PC-3 (cell line): ENCODE results near the gene WHRN. TPM values are rescaled to one million over a fixed set of nuclear protein-coding genes. Genes with fewer than 3 reads are reported as not detected.

ENCODE experiments used
- ATAC-seq: fragments of 200-7000 bp; cut with Tn5 transposase; 2 replicates; pipeline ENCODE4 v1.9.1; 2020; ENCODE audit warnings: mild to moderate bottlenecking, moderate library complexity
- BruUV-seq: library from RNA; stranded (reverse); fragments of 400-500 nt; replicated peaks from 2 replicates; lab custom pipeline; 2021; lab: Mats Ljungman, UMichigan
- CTCF ChIA-PET: fragments of 300-600 bp; sonication (Branson Sonifier 250); formaldehyde crosslinking; loops from one replicate; lab custom pipeline; 2022; ENCODE audit warnings: antibody characterized with exemption; lab: Charles Lee
- POLR2A ChIA-PET: fragments of 300-600 bp; sonication (Branson Sonifier 250); formaldehyde crosslinking; loops from one replicate; lab custom pipeline; 2022; ENCODE audit warnings: antibody characterized with exemption; ENCODE audit not compliant: unreplicated experiment; lab: Charles Lee
- DNase-seq: peaks from one replicate; pipeline ENCODE4 v3.0.0-alpha.2; 2015
- H2AFZ ChIP-seq: fragments of 300-600 bp; sonication (generic); 2 replicates; pipeline ENCODE4 v1.6.0; 2016; ENCODE audit warnings: antibody characterized with exemption, low read length
- H3F3A ChIP-seq: fragments of 300-600 bp; sonication (generic); one replicate; pipeline ENCODE4 v1.6.0; 2017; ENCODE audit warnings: antibody characterized with exemption, low read length, control low read depth, mild to moderate bottlenecking; ENCODE audit not compliant: unreplicated experiment
- H3K27ac ChIP-seq: fragments of 300-600 bp; sonication (generic); 2 replicates; pipeline ENCODE4 v1.5.1; 2016; ENCODE audit warnings: mild to moderate bottlenecking, low read length
- H3K27me3 ChIP-seq: fragments of 300-600 bp; sonication (generic); 2 replicates; pipeline ENCODE4 v1.6.1; 2016; ENCODE audit warnings: low read length, mixed read lengths
- H3K36me3 ChIP-seq: fragments of 300-600 bp; sonication (generic); 2 replicates; pipeline ENCODE4 v1.6.1; 2016; ENCODE audit warnings: low read depth, mixed run types, low read length, mixed read lengths
- H3K4me1 ChIP-seq: fragments of 300-600 bp; sonication (generic); 2 replicates; pipeline ENCODE4 v1.5.1; 2016; ENCODE audit warnings: low read length; ENCODE audit not compliant: insufficient read depth
- H3K4me2 ChIP-seq: fragments of 300-600 bp; sonication (generic); 2 replicates; pipeline ENCODE4 v1.6.0; 2016; ENCODE audit warnings: low read length
- H3K4me3 ChIP-seq: fragments of 300-600 bp; sonication (generic); 2 replicates; pipeline ENCODE4 v1.5.1; 2016; ENCODE audit warnings: mild to moderate bottlenecking, low read length, mixed read lengths
- H3K79me2 ChIP-seq: fragments of 300-600 bp; sonication (generic); 2 replicates; pipeline ENCODE4 v1.6.1; 2017; ENCODE audit warnings: low read length, mixed read lengths
- H3K9ac ChIP-seq: fragments of 300-600 bp; sonication (generic); 2 replicates; pipeline ENCODE4 v1.6.0; 2016; ENCODE audit warnings: mild to moderate bottlenecking, low read length
- H3K9me2 ChIP-seq: fragments of 300-600 bp; sonication (generic); replicated peaks from 2 replicates; pipeline ENCODE4 v1.6.1; 2016; ENCODE audit warnings: mixed run types, low read length, mixed read lengths
- H3K9me3 ChIP-seq: fragments of 300-600 bp; sonication (generic); 2 replicates; pipeline ENCODE4 v1.6.1; 2016; ENCODE audit warnings: low read length, mixed read lengths
- H4K20me1 ChIP-seq: fragments of 300-600 bp; sonication (generic); 2 replicates; pipeline ENCODE4 v1.6.1; 2016; ENCODE audit warnings: low read length, mixed read lengths
- EZH2 ChIP-seq: fragments of 300-600 bp; sonication (generic); IDR thresholded peaks from one replicate; pipeline ENCODE4 v1.6.1; 2017; ENCODE audit warnings: antibody characterized with exemption, mild to moderate bottlenecking, low read length; ENCODE audit not compliant: unreplicated experiment
- EZH2phosphoT487 ChIP-seq: fragments of 300-600 bp; sonication (generic); IDR thresholded peaks from 2 replicates; pipeline ENCODE4 v1.6.1; 2018; ENCODE audit warnings: mild to moderate bottlenecking, antibody characterized with exemption, low read length, borderline replicate concordance
- intact Hi-C: fragments of 100-400 bp; cut with micrococcal nuclease; formaldehyde crosslinking; loops from 2 replicates; pipeline ENCODE4 v1.9.0; 2023
- total RNA-seq: library from RNA; depleted of rRNA; stranded (reverse); fragments of >200 nt; gene quantifications from 2 replicates; pipeline ENCODE4 v1.2.3, GENCODE V29; 2014
- TF ChIP-seq, protein P1 (sequence below): fragments of 300-600 bp; sonication (generic); conservative IDR thresholded peaks from 2 replicates; pipeline ENCODE4 v1.5.1; 2017; ENCODE audit warnings: antibody characterized with exemption, low read depth, mild to moderate bottlenecking, low read length

Gene WHRN
- total RNA-seq, 1 experiment from 2014 or later = 10.5 TPM

DNA sequence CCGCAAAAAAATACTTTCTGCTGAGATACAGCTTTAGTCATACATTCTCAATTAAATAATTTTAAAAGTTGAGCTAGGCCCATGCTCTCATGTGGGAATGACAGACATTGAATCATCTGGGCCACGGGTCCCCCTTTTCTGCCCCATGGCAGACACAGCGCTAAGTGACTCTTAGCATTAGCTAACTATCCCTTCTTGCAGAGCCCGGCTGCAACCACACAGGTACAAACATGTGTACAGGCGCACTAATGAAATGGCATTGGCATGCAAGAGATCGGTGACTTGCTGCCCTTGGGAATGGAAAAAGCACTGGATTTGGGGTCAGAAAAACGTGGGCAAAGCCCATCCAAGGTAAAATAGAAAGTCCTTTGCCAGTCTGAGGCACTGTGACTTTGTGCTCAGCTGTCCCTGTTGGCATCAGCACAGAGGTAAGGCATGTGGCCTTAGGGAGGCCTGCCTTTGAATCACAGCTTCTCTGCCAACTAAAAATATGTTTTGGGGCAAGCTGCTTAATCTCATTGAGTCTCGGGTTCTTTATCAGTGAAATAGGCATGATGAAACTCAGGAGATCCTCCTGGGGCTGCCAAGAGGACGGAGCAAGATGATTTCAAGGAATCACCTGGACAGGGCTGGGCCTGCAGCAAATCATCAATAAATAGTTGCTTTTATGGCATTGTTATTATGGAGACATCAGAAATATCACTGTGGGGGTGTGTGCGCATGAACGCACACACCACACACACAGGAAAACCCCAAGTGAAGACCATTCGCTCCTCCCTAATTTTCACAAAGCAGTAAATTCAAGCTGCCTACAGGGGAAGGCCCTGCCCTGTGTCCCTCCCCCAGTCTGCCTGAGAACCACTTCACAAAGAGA lies 54.2 kb downstream of the WHRN start:
- no peak for ATAC-seq
- CTCF ChIA-PET = no interaction called here
- no TSS peak for BruUV-seq

DNA sequence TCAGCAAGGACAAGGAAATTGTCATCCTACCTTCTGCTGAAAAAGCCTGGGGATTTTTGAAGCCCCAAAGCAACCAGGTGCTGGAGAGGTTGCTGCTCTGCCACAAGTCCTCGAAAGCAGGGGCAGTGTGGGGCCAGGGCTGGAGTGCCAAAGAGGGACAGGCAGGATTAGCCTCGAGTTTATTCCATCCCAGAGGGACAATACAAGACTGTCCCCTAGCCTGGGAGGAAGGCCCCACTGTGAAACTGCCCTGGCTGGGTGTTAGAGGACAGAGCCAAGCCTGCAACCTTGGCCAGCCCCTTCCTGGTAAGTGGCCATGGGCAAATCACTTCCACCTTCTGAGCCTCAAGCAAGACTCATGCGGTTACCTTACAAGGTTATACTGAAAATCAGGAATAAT lies 55.1 kb downstream of the WHRN start:
- ChIA-PET CTCF (no interaction called here), POLR2A (no interaction called here)
- Histone ChIP-seq H3K27me3 (no peaks in the 10 kb centered on the region), H3K4me1 (peaks cover 7% of the 10 kb centered on the region; the same call in 1 of the 2 replicates), H3K9ac (no peak overlapping the region), H3K27ac (no peak overlapping the region), H2AFZ (no peak overlapping the region), H3K4me3 (no peak overlapping the region), H3K36me3 (no peaks in the 10 kb centered on the region), H4K20me1 (no peaks in the 10 kb centered on the region), H3K9me2 (no peaks in the 10 kb centered on the region), H3K9me3 (no peaks in the 10 kb centered on the region), H3F3A (no peaks in the 10 kb centered on the region), H3K79me2 (no peaks in the 10 kb centered on the region), H3K4me2 (no peak overlapping the region)
- intact Hi-C loops = no loop called here
- DNase-seq (no peak), ATAC-seq (no peak)
- no TSS peak for BruUV-seq
- TF ChIP-seq EZH2 (no peak), EZH2phosphoT487 (no peak)
- TF ChIP-seq, protein P1, sequence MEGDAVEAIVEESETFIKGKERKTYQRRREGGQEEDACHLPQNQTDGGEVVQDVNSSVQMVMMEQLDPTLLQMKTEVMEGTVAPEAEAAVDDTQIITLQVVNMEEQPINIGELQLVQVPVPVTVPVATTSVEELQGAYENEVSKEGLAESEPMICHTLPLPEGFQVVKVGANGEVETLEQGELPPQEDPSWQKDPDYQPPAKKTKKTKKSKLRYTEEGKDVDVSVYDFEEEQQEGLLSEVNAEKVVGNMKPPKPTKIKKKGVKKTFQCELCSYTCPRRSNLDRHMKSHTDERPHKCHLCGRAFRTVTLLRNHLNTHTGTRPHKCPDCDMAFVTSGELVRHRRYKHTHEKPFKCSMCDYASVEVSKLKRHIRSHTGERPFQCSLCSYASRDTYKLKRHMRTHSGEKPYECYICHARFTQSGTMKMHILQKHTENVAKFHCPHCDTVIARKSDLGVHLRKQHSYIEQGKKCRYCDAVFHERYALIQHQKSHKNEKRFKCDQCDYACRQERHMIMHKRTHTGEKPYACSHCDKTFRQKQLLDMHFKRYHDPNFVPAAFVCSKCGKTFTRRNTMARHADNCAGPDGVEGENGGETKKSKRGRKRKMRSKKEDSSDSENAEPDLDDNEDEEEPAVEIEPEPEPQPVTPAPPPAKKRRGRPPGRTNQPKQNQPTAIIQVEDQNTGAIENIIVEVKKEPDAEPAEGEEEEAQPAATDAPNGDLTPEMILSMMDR = no peak

More for the DNA sequence above, 54.2 kb downstream of the WHRN start:
- Histone ChIP-seq H3K4me3 (no peak overlapping the region), H3K9me2 (no peaks in the 10 kb centered on the region), H4K20me1 (no peaks in the 10 kb centered on the region), H3K9me3 (no peaks in the 10 kb centered on the region), H3K4me2 (no peak overlapping the region), H3F3A (no peaks in the 10 kb centered on the region), H3K27me3 (no peaks in the 10 kb centered on the region), H3K4me1 (peaks cover 5% of the 10 kb centered on the region; the same call in 1 of the 2 replicates), H3K36me3 (no peaks in the 10 kb centered on the region), H3K9ac (no peak overlapping the region), H2AFZ (no peak overlapping the region), H3K27ac (no peak overlapping the region), H3K79me2 (no peaks in the 10 kb centered on the region)
- intact Hi-C loops = no loop called here
- POLR2A ChIA-PET = no interaction called here
- no peak for DNase-seq
- TF ChIP-seq EZH2phosphoT487 = no peak
- no peak for TF ChIP-seq EZH2
- TF ChIP-seq, protein P1 = no peak

DNA sequence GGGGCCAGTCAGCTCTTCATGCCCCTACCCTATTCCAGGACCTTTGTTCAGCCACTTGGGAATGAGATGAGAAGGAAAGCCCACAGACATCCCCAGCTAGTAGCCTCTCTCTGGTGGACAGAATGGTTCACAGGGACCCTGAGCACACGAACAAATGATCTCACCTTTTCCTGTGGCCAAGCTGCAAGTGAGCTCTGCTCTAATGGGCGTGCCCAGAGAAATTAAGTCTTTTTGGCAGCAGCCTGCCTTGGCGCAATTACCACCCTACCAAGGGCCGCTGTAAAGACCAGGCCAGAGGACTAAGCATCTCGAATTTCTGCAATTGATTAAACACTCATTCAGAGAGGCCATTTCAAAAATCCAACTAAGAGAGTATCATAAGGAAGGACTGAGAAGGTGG lies 56.0 kb downstream of the WHRN start:
- ATAC-seq (no peak), DNase-seq (no peak)
- ChIA-PET POLR2A (no interaction called here), CTCF (no interaction called here)
- intact Hi-C loops = no loop called here
- Histone ChIP-seq H3K9me3 (no peaks in the 10 kb centered on the region), H4K20me1 (no peaks in the 10 kb centered on the region), H3K36me3 (no peaks in the 10 kb centered on the region), H2AFZ (no peak overlapping the region), H3K27ac (no peak overlapping the region), H3F3A (no peaks in the 10 kb centered on the region), H3K4me1 (peaks cover 7% of the 10 kb centered on the region; the same call in 1 of the 2 replicates), H3K4me2 (no peak overlapping the region), H3K79me2 (no peaks in the 10 kb centered on the region), H3K9ac (no peak overlapping the region), H3K27me3 (no peaks in the 10 kb centered on the region), H3K9me2 (no peaks in the 10 kb centered on the region), H3K4me3 (no peak overlapping the region)
- TF ChIP-seq, protein P1 = no peak
- TF ChIP-seq EZH2phosphoT487 (no peak), EZH2 (no peak)
- no TSS peak for BruUV-seq
